HFFc6 (cell line): Measurements from ENCODE around the gene HCK. TPM values are rescaled to one million over a fixed set of nuclear protein-coding genes. Genes with fewer than 3 reads are reported as not detected.

Source experiments
- DNase-seq: peaks from one replicate; pipeline ENCODE4 v3.0.0-alpha.2; 2018
- H3K27ac Mint-ChIP-seq: 2 replicates; pipeline ENCODE4 v1.8.0; 2020; ENCODE audit warnings: mild to moderate bottlenecking, mixed read lengths
- H3K27me3 Mint-ChIP-seq: 2 replicates; pipeline ENCODE4 v1.8.0; 2021; ENCODE audit warnings: mild to moderate bottlenecking, moderate library complexity, mixed read lengths; ENCODE audit not compliant: insufficient read depth
- H3K36me3 Mint-ChIP-seq: 2 replicates; pipeline ENCODE4 v1.8.0; 2021; ENCODE audit warnings: low read depth, mixed read lengths
- H3K4me1 Mint-ChIP-seq: 2 replicates; pipeline ENCODE4 v1.8.0; 2020; ENCODE audit warnings: low read depth, mixed read lengths
- H3K4me3 Mint-ChIP-seq: 2 replicates; pipeline ENCODE4 v1.8.0; 2020; ENCODE audit warnings: mild to moderate bottlenecking, moderate library complexity, mixed read lengths
- H3K9me3 Mint-ChIP-seq: 2 replicates; pipeline ENCODE4 v1.8.0; 2020; ENCODE audit warnings: mild to moderate bottlenecking, mixed read lengths
- CTCF ChIP-seq: fragments of 200-600 bp; sonication (generic); IDR thresholded peaks from 2 replicates; pipeline ENCODE4 v1.5.0; 2021; ENCODE audit warnings: antibody characterized with exemption, mild to moderate bottlenecking
- total RNA-seq, 6 experiments: library from RNA; stranded (reverse); fragmentation: NEBNext Ultra II Directional; extraction: Animal tissue kit (Norgen Biotek cat#: 25700); gene quantifications; 2 replicates in 1 of 6; 3 replicates in 5 of 6; pipeline ENCODE4 v1.2.3, GENCODE V29; 2021

The HCK gene
- total RNA-seq, 6 experiments from 2014 or later, result not detected

GRCh38 chr20:32056708-32057483, 4.9 kb downstream of the HCK start:
- no peaks in the 10 kb centered on the region for H3K4me1 Mint-ChIP-seq
- no peak for TF ChIP-seq CTCF
- H3K4me3 Mint-ChIP-seq, result no peak overlapping the region
- H3K27ac Mint-ChIP-seq, result no peak overlapping the region
- no peaks in the 10 kb centered on the region for H3K9me3 Mint-ChIP-seq
- no peak for DNase-seq
- 0 out of 2 replicates have a peak, but pooled peaks cover under 1% of the 10 kb centered on the region for H3K36me3 Mint-ChIP-seq
- peaks cover 62% of the 10 kb centered on the region for H3K27me3 Mint-ChIP-seq

- Mint-ChIP-seq H3K36me3 (no peaks in the 10 kb centered on the region), H3K9me3 (no peaks in the 10 kb centered on the region), H3K27me3 (peaks cover 65% of the 10 kb centered on the region), H3K4me1 (peaks cover 6% of the 10 kb centered on the region), H3K4me3 (no peak overlapping the region), H3K27ac (no peak overlapping the region)
- DNase-seq, result no peak
- TF ChIP-seq CTCF, result no peak
These were observed 5.7 kb downstream of the HCK start for GRCh38 chr20:32057656-32058184.

GRCh38 chr20:32059189-32059588, 7.1 kb downstream of the HCK start:
- Mint-ChIP-seq H3K27ac (no peak overlapping the region), H3K4me1 (peaks cover 6% of the 10 kb centered on the region), H3K27me3 (peaks cover 58% of the 10 kb centered on the region), H3K4me3 (no peak overlapping the region), H3K9me3 (no peaks in the 10 kb centered on the region), H3K36me3 (no peaks in the 10 kb centered on the region)
- no peak for DNase-seq
- no peak for TF ChIP-seq CTCF

GRCh38 chr20:32062776-32063170, 10.7 kb downstream of the HCK start:
- H3K36me3 Mint-ChIP-seq, result no peaks in the 10 kb centered on the region
- peaks cover 21% of the 10 kb centered on the region for H3K4me1 Mint-ChIP-seq
- no peak for DNase-seq
- TF ChIP-seq CTCF, result no peak
- no peak overlapping the region for H3K27ac Mint-ChIP-seq
- no peak overlapping the region for H3K4me3 Mint-ChIP-seq
- no peaks in the 10 kb centered on the region for H3K9me3 Mint-ChIP-seq
- peaks cover 42% of the 10 kb centered on the region for H3K27me3 Mint-ChIP-seq

- Mint-ChIP-seq H3K27ac (no peak overlapping the region), H3K4me1 (peaks cover 26% of the 10 kb centered on the region), H3K9me3 (no peaks in the 10 kb centered on the region), H3K36me3 (no peaks in the 10 kb centered on the region), H3K4me3 (no peak overlapping the region), H3K27me3 (peaks cover 33% of the 10 kb centered on the region)
- DNase-seq, result no peak
- TF ChIP-seq CTCF, result no peak
These were observed 11.7 kb downstream of the HCK start for GRCh38 chr20:32063695-32064094.
